ENCODE measurements around the gene GSK3B. TPM values are rescaled to one million over a fixed set of nuclear protein-coding genes. Genes with fewer than 3 reads are reported as not detected.

Gene GSK3B
- total and polyA plus RNA-seq, 2 experiments from 2014 or later, result 29.0 to 45.3 TPM

DNA sequence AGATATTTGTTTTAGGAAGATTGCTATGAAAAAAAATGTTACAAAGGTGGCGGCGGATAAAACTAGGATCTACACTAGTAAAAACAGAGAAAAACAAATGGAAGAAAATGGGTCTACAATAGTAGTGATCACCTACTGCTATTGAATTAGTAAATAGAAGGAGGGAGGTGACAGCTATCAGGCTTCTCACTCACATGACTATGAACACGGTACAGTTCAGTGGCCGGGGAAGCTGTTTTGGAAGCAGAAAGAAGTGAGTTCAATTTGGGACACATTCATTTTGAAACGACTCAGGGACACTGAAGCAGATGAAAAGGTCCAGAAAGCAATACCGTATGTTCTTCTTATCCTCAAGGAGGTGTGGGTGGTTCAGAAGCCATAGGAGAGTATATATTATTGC, 138.3 kb downstream of the GSK3B start:
- H3K4me1 Mint-ChIP-seq, result peaks cover under 1% of the 10 kb centered on the region; the same call in 2 of the 3 replicates
- no peak overlapping the region for H3K4me3 Mint-ChIP-seq
- Histone ChIP-seq H3K27ac (ENCODE audit: low read depth) (no peak overlapping the region), H3K4me2 (no peak overlapping the region), H3K4me1 (ENCODE audit: insufficient read depth) (0 out of 2 replicates have a peak, but pooled peaks cover 5% of the 10 kb centered on the region), H2AFZ (no peak overlapping the region), H4K20me1 (replicated peaks; ENCODE audit: insufficient read depth) (peaks cover 13% of the 10 kb centered on the region), H3F3A (replicated peaks; ENCODE audit: low read depth) (no peaks in the 10 kb centered on the region), H3K79me2 (replicated peaks; ENCODE audit: insufficient read depth) (peaks cover 68% of the 10 kb centered on the region), H3K36me3 (ENCODE audit: insufficient read depth) (no peaks in the 10 kb centered on the region), H3K27me3 (ENCODE audit: insufficient read depth) (no peaks in the 10 kb centered on the region), H3K9me2 (ENCODE audit: insufficient read depth) (no peaks in the 10 kb centered on the region), H3K4me3 (no peak overlapping the region)
- no peak for TF ChIP-seq EZH2phosphoT487 (IDR thresholded peaks at IDR 0.05; ENCODE audit: unreplicated experiment)
- TF ChIP-seq ZNF462 (CRISPR knock-in tag; IDR thresholded peaks at IDR 0.05), result no peak
- TF ChIP-seq STAT1 (IDR thresholded peaks at IDR 0.05; ENCODE audit: unreplicated experiment), result no peak
- TF ChIP-seq, protein P1, sequence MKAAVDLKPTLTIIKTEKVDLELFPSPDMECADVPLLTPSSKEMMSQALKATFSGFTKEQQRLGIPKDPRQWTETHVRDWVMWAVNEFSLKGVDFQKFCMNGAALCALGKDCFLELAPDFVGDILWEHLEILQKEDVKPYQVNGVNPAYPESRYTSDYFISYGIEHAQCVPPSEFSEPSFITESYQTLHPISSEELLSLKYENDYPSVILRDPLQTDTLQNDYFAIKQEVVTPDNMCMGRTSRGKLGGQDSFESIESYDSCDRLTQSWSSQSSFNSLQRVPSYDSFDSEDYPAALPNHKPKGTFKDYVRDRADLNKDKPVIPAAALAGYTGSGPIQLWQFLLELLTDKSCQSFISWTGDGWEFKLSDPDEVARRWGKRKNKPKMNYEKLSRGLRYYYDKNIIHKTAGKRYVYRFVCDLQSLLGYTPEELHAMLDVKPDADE (IDR thresholded peaks at IDR 0.05), result no peak
- no peak for TF ChIP-seq NANOG (IDR thresholded peaks at IDR 0.05; ENCODE audit: borderline replicate concordance)
- no peak for TF ChIP-seq POLR2AphosphoS5 (IDR thresholded peaks at IDR 0.05; ENCODE audit: low read depth)
- TF ChIP-seq REST (IDR thresholded peaks at IDR 0.05; ENCODE audit: unreplicated experiment), result no peak
- TF ChIP-seq CREB1 (CRISPR knock-in tag; IDR thresholded peaks at IDR 0.05; ENCODE audit: low read depth), result no peak
- H3K36me3 Mint-ChIP-seq (ENCODE audit: low read depth), result no peaks in the 10 kb centered on the region
- no peak for DNase-seq (ENCODE audit: low spot score)
- no peak for ATAC-seq
- H3K27me3 Mint-ChIP-seq (ENCODE audit: insufficient read depth, low read depth, poor library complexity), result peaks cover 2% of the 10 kb centered on the region
- no peaks in the 10 kb centered on the region for H3K9me3 Mint-ChIP-seq
- no peak overlapping the region for H3K27ac Mint-ChIP-seq

All from GM23338 (cell line).